T47D (cell line): ENCODE measurements around the gene CXCL6.

ENCODE experiments used
- DNase-seq, 2 experiments: peaks; one replicate each; pipeline versions ENCODE4 v3.0.0 to v3.0.0-alpha.2; 2011 to 2012; ENCODE audit warnings: low read depth in 1 of 2, low spot score in 1 of 2
- JUND ChIP-seq: IDR thresholded peaks from 2 replicates; pipeline ENCODE4 v1.6.1; 2012; ENCODE audit warnings: low read depth
- in situ Hi-C: cut with HindIII; loops from 2 replicates; pipeline ENCODE4 v1.10.0; 2016; ENCODE audit warnings: low sequenced_read_pairs, low pct_unique_long_range_greater_than_20kb

CXCL6 gene

GRCh38 chr4:73836373-73837279 is at the start of gene CXCL6:
CXCL6 (plus strand) TSS chr4:73836678; CDS start chr4:73836751, 73 bp downstream.
- in situ Hi-C loops = no loop called here
- DNase-seq = no peak
- TF ChIP-seq JUND = no peak

DNA sequence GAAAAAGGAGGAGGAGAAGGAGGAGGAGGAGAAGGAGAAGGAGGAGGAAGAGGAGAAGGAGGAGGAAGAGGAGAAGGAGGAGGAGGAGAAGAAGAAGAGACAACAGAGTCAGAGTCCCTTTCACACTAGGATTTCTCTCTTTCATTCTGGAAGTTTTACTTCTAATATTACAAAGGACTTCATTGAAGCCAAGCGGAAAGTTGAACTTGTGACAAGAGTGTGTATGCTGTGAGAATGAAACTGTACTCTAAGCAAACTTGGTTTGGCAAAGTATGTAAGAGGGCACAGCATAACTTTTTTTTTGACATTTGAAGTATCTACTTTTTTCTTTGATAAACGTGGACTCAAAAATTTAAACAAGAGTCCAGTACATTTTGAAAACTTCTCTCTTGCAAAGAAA is 48.1 kb upstream of the CXCL6 start:
- in situ Hi-C loops = no loop called here
- TF ChIP-seq JUND = no peak
- no peak for DNase-seq

DNA sequence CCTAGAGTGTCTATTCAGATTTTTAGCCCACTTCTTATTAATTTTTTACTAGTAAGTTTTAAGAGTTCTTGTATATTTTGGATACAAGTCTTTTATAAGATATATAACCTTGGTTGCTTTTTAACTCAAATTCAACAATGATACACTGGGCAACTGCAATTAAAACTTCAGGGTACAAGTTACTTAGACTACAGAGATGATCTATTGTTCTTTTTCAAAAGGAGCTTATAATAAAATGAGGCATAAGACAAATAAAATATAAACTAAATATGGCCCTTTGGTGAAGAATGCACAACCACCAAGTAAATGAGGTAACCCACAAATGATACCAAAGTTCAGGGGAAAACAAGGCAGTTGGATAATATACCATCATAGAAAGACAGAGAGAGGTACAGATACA is 37.6 kb upstream of the CXCL6 start:
- DNase-seq = no peak
- no peak for TF ChIP-seq JUND
- in situ Hi-C loops = no loop called here

DNA sequence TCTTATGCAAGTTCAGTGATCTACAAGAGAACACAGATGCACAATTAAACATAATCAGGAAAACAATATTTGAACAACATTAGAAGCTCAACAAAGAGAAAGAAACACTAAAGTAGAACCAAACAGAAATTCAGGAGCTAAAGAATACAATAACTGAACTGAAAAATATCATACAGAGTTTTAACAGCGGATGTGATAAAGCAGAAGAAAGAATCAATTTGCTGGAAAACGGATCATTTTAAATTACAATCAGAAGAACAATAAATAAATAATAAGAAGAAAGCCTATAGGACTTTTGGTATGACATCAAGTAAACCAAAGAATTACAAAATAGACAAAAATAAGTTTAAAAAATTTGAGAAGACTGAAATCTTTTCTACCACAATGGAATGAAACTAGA is 36.3 kb upstream of the CXCL6 start:
- no peak for TF ChIP-seq JUND
- no peak for DNase-seq
- in situ Hi-C loops = no loop called here

DNA sequence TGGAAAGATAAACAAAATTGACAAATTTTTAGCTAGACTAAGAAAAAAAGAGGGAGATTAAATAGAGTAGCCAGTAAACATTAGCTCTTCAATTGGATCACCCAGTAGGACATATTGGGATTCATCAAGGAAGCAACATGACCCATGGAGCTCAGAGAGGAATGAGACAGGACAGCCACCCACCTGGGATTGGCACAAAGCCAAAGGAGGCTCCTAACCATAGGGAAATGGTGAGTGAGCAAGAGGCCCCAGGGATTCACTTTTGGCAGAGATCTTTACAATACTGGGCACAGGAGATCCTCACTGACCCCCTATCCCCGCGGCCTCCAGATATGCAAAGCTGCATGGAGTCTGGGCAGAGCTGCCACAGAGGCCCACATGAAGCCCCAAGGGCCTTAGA is 34.8 kb upstream of the CXCL6 start:
- TF ChIP-seq JUND = no peak
- in situ Hi-C loops = no loop called here
- no peak for DNase-seq

- no peak for TF ChIP-seq JUND
- no peak for DNase-seq
- in situ Hi-C loops = no loop called here
Measured at GRCh38 chr4:73803213-73803612, 33.3 kb upstream of the CXCL6 start.

GRCh38 chr4:73810191-73810590 is 26.3 kb upstream of the CXCL6 start:
- DNase-seq = no peak
- TF ChIP-seq JUND = no peak
- in situ Hi-C loops = no loop called here

DNA sequence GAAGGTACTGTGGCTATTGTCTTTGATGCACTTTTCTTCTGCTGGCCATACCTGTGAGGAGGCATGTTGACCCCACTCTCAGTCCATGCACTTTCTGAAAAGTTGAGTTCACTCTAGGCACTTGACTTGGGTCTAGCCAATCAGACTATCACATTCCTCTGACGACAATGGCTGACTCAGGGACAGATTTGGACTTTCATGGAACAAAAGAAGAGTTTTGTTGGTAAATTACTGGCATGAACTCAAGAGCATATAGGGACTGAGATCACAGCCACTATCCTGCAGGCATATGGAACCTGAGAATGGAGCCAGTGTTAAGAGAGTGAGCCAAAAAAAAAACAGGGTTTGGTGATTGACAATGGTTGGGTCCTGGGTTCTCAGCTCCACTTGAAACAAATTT is 24.6 kb upstream of the CXCL6 start:
- in situ Hi-C loops = no loop called here
- no peak for TF ChIP-seq JUND
- DNase-seq = no peak

- in situ Hi-C loops = no loop called here
- DNase-seq = no peak
Measured at GRCh38 chr4:73814679-73815078, 21.8 kb upstream of the CXCL6 start.

GRCh38 chr4:73815145-73815544 is 21.3 kb upstream of the CXCL6 start:
- in situ Hi-C loops = no loop called here
- no peak for DNase-seq
- no peak for TF ChIP-seq JUND

More at GRCh38 chr4:73814679-73815078, 21.8 kb upstream of the CXCL6 start:
- TF ChIP-seq JUND = no peak

DNA sequence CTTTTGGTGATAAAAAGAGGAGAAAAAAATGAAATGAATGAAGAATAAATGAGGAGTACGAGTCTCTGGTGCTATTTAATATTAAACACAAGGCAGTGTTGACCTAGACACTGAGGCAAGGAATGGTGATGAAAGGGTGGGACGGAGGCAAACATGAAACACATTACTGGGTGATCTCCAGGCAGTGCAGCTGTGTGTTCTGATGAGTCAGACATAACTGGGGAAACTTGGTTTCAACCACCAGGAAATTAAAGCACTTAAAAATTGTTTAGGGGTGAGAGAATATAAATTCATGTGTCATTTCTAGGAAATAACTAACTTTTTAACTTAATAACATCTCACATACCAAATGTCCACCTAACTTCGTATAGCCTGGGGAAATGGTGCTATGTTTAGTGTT is 19.7 kb upstream of the CXCL6 start:
- DNase-seq = no peak
- in situ Hi-C loops = no loop called here
- TF ChIP-seq JUND = no peak

DNA sequence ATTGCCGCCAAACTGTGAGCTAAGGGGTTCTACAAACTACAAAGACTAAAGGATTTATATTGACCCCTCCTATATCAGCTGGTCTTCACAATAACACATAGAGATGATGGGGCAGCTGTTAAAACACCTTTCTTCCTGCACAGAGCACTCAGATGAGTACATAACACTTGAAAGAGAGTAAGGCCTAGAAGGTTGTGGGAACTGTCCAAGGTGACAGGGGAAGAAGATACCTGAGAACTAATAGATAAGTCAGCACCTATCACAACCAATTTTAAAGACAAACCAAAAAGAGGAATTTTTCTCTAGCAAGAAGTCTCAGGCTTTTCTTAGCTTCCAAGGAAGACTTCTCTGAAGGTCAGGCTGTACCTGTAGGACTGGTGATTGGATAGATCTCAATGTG is 19.1 kb upstream of the CXCL6 start:
- no peak for DNase-seq
- TF ChIP-seq JUND = no peak
- in situ Hi-C loops = no loop called here

GRCh38 chr4:73821325-73821724 is 15.2 kb upstream of the CXCL6 start:
- in situ Hi-C loops = no loop called here
- TF ChIP-seq JUND = no peak
- DNase-seq = no peak

- in situ Hi-C loops = no loop called here
- DNase-seq = no peak
- TF ChIP-seq JUND = no peak
Measured at GRCh38 chr4:73822389-73822788, 14.1 kb upstream of the CXCL6 start.
